Breast epithelium (tissue), 4 donors: ENCODE results near the gene EPS8L1. TPM values are rescaled to one million over a fixed set of nuclear protein-coding genes. Genes with fewer than 3 reads are reported as not detected.
A peak's percentile ranks its signal among the peaks of the same experiment; 100 is the strongest.
"Not testable (repeated sequence)": the region's sequence is repeated elsewhere in the genome, so short reads cannot be mapped to it uniquely, and the experiment has no call there.

Experiments used
- DNase-seq, 2 donors: peaks; one replicate each; pipeline ENCODE4 v3.0.0-alpha.2; 2019; ENCODE audit warnings: low spot score in 2 of 2
- H3K27ac ChIP-seq, 2 donors: fragments of 200-600 bp; sonication (generic) in 1 of 2; one replicate each; pipeline ENCODE4 v1.5.1; 2016 to 2019; ENCODE audit warnings: mild to moderate bottlenecking in 1 of 2
- H3K27me3 ChIP-seq, 2 donors: fragments of 200-600 bp; sonication (generic) in 1 of 2; one replicate each; pipeline versions ENCODE4 v1.5.1 to v1.6.0; 2017 to 2019; ENCODE audit warnings: control low read depth in 1 of 2, mild to moderate bottlenecking in 1 of 2
- H3K36me3 ChIP-seq: fragments of 200-600 bp; one replicate; pipeline ENCODE4 v1.5.1; 2019
- H3K4me1 ChIP-seq, 2 donors: fragments of 200-600 bp; sonication (generic); one replicate each; pipeline ENCODE4 v1.5.1; 2016 to 2019; ENCODE audit warnings: control low read depth in 1 of 2
- H3K4me3 ChIP-seq, 3 donors: fragments of 200-600 bp; sonication (generic); 1 replicate in 2 of 3; 2 replicates in 1 of 3; pipeline ENCODE4 v1.5.1; 2016 to 2019; ENCODE audit warnings: mild to moderate bottlenecking in 3 of 3, moderate library complexity in 2 of 3
- H3K9me3 ChIP-seq, 2 donors: fragments of 200-600 bp; sonication (generic) in 1 of 2; one replicate each; pipeline ENCODE4 v1.5.1; 2016 to 2019; ENCODE audit warnings: control low read depth in 1 of 2
- POLR2A ChIP-seq: fragments of 450-650 bp; IDR thresholded peaks from one replicate; pipeline ENCODE4 v1.6.1; 2016; ENCODE audit warnings: antibody characterized with exemption, mild to moderate bottlenecking, moderate library complexity
- POLR2AphosphoS5 ChIP-seq, 3 donors: sonication (generic); formaldehyde crosslinking; IDR thresholded peaks; one replicate each; pipeline ENCODE4 v1.6.1; 2017; ENCODE audit warnings: antibody characterized with exemption in 3 of 3
- intact Hi-C: fragments of 100-400 bp; cut with DNase I; formaldehyde crosslinking; loops from one replicate; pipeline ENCODE4 v1.15.1; 2023; ENCODE audit warnings: low total_unique reads
- total RNA-seq, 3 donors: library from RNA; depleted of rRNA; stranded (reverse); fragments of >200 nt; gene quantifications; one replicate each; pipeline ENCODE4 v1.1.0, GENCODE V29; 2016
- TF ChIP-seq, protein P1 (sequence below), 3 donors: fragments of 450-650 bp; IDR thresholded peaks; one replicate each; pipeline ENCODE4 v1.5.1; 2016 to 2017; ENCODE audit warnings: antibody characterized with exemption in 3 of 3, mild to moderate bottlenecking in 3 of 3, moderate library complexity in 3 of 3

Gene EPS8L1
- total RNA-seq, 3 donors from 2014 or later: 2.4 to 51.1 (median 50.1) TPM

GRCh38 chr19:55103190-55103589 is 27.5 kb downstream of the EPS8L1 start:
- no peaks in the 10 kb centered on the region for H3K36me3 ChIP-seq
- H3K4me1 ChIP-seq: no peaks in the 10 kb centered on the region
- intact Hi-C loops: no loop called here
- no peak overlapping the region for H3K4me3 ChIP-seq
- peaks cover 4 to 6% of the 10 kb centered on the region in 2 donors for H3K9me3 ChIP-seq
- no peak overlapping the region for H3K27ac ChIP-seq
- TF ChIP-seq, protein P1, sequence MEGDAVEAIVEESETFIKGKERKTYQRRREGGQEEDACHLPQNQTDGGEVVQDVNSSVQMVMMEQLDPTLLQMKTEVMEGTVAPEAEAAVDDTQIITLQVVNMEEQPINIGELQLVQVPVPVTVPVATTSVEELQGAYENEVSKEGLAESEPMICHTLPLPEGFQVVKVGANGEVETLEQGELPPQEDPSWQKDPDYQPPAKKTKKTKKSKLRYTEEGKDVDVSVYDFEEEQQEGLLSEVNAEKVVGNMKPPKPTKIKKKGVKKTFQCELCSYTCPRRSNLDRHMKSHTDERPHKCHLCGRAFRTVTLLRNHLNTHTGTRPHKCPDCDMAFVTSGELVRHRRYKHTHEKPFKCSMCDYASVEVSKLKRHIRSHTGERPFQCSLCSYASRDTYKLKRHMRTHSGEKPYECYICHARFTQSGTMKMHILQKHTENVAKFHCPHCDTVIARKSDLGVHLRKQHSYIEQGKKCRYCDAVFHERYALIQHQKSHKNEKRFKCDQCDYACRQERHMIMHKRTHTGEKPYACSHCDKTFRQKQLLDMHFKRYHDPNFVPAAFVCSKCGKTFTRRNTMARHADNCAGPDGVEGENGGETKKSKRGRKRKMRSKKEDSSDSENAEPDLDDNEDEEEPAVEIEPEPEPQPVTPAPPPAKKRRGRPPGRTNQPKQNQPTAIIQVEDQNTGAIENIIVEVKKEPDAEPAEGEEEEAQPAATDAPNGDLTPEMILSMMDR (IDR thresholded peaks at IDR 0.05): no peak
- TF ChIP-seq POLR2AphosphoS5 (IDR thresholded peaks at IDR 0.05): no peak
- no peak for TF ChIP-seq POLR2A
- H3K27me3 ChIP-seq: no peaks in the 10 kb centered on the region
- no peak for DNase-seq

DNA sequence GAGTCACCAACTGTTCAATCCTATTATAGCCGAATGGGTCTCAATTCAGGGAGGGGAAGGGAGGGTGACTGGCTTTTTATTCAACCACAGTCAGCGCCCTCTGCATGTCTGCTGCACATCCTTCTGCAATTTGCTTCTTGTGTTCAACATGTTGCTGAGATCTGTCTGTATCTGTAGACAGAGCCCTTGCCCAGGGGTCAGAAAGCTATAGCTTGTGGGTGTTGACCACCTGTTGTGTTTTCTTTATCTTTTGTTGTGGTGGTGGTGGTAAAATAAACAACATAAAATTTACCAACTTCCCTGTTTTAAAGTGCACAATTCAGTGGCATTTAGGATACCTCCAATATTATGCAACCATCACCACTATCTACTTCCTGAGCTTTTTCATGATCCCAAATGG is 29.6 kb downstream of the EPS8L1 start:
- Histone ChIP-seq H3K36me3 (no peaks in the 10 kb centered on the region), H3K27me3 (no peaks in the 10 kb centered on the region), H3K27ac (no peak overlapping the region), H3K4me3 (no peak overlapping the region), H3K4me1 (no peaks in the 10 kb centered on the region), H3K9me3 (peaks cover 4 to 6% of the 10 kb centered on the region in 2 donors)
- DNase-seq: no peak
- intact Hi-C loops: no loop called here
- no peak for TF ChIP-seq POLR2A
- no peak for TF ChIP-seq POLR2AphosphoS5 (IDR thresholded peaks at IDR 0.05)

GRCh38 chr19:55106591-55106990 is 30.9 kb downstream of the EPS8L1 start:
- H3K4me1 ChIP-seq: no peaks in the 10 kb centered on the region
- peaks cover 4 to 6% of the 10 kb centered on the region in 2 donors for H3K9me3 ChIP-seq
- intact Hi-C loops: no loop called here
- TF ChIP-seq, protein P1 (IDR thresholded peaks at IDR 0.05): no peak
- no peak for TF ChIP-seq POLR2A
- no peak for TF ChIP-seq POLR2AphosphoS5 (IDR thresholded peaks at IDR 0.05)
- DNase-seq: no peak
- no peak overlapping the region for H3K27ac ChIP-seq
- H3K36me3 ChIP-seq: no peaks in the 10 kb centered on the region
- H3K27me3 ChIP-seq: no peaks in the 10 kb centered on the region
- H3K4me3 ChIP-seq: no peak overlapping the region

DNA sequence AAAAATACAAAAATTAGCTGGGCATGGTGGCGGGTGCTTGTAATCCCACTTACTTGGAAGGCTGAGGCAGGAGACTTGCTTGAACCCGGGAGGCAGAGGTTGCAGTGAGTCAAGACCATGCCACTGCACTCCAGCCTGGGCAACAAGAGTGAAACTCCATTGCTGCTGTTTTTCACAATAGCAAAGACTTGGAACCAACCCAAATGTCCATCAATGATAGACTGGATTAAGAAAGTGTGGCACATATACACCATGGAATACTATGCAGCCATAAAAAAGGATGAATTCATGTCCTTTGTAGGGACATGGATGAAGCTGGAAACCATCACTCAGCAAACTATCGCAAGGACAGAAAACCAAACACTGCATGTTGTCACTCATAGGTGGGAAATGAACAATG is 31.6 kb downstream of the EPS8L1 start:
- H3K36me3 ChIP-seq, H3K4me3 ChIP-seq, H3K9me3 ChIP-seq, H3K27ac ChIP-seq, H3K27me3 ChIP-seq, intact Hi-C loops, DNase-seq, H3K4me1 ChIP-seq: not testable (repeated sequence)

DNA sequence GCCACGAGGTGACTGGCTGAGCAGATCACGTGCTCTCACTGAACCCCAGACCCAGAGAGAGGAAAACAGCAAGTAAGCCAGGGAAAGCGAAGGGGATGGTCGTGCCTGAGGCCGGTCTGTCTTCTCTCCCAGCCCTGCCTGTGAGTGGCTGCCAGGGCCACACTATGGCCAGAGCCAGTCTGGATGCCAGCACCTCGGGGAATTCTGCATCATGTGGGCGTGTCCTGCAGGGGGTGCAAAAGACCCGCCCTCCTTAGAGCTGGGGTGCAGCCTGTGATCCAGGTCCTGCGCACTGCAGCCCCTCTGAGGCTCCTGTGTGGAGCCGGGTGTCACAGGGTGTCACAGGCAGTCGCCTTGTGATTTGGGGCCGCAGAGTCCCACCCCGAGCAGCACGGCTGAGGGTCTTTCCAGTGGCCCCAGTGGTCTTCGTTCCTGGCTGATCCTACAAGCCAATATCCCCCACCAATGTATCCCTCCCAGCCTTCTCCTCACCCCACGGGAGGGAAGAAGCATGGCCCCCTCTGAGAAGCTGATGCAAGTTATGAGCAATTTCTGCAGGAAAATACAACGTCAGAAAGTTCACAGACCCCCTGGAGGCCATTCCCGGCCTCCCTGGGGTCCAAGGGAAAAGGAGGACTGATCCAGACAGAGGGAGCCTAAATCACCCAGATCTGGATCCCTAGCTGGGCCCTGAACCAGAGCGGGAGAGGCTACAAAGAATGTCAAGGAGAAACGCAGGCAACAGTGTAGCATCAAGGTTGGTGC is 34.0 kb downstream of the EPS8L1 start:
- peak overlapping the region in 1 of 2 donors; percentile 66 for H3K27ac ChIP-seq
- H3K27me3 ChIP-seq: no peaks in the 10 kb centered on the region
- DNase-seq: no peak
- no peaks in the 10 kb centered on the region for H3K36me3 ChIP-seq
- intact Hi-C loops: loop anchor here (5.0 kb wide), 1 partner anchor 1527 kb away; no protein-coding TSS in a partner anchor
- TF ChIP-seq, protein P1 (IDR thresholded peaks at IDR 0.05): no peak
- TF ChIP-seq POLR2AphosphoS5 (IDR thresholded peaks at IDR 0.05) (no peak), POLR2A (no peak)
- no peaks in the 10 kb centered on the region for H3K9me3 ChIP-seq
- H3K4me3 ChIP-seq: no peak overlapping the region
- peaks cover 0 to under 1% of the 10 kb centered on the region in 2 donors for H3K4me1 ChIP-seq

- intact Hi-C loops: loop anchor here (5.0 kb wide), 1 partner anchor 1529 kb away; no protein-coding TSS in a partner anchor
- H3K27ac ChIP-seq: peak overlapping the region; percentile 90 to 96
- H3K27me3 ChIP-seq: no peaks in the 10 kb centered on the region
- DNase-seq: no peak
- H3K4me1 ChIP-seq: peaks cover 0 to 15% of the 10 kb centered on the region in 2 donors
- no peaks in the 10 kb centered on the region for H3K36me3 ChIP-seq
- H3K4me3 ChIP-seq: peak overlapping the region in 2 of 3 donors; percentile 8 to 48
- TF ChIP-seq, protein P1 (IDR thresholded peaks at IDR 0.05): no peak
- no peaks in the 10 kb centered on the region for H3K9me3 ChIP-seq
Observed at GRCh38 chr19:55111238-55111831, 35.7 kb downstream of the EPS8L1 start.
